Stimulated activated naive CD4-positive, alpha-beta T cell treated with Interleukin-2 at 50 U/mL for 16 hours (primary cell): ENCODE data around the gene GRK4.
"Not testable (repeated sequence)": the region's sequence is repeated elsewhere in the genome, so short reads cannot be mapped to it uniquely, and the experiment has no call there.

ENCODE experiments used
- DNase-seq: peaks from one replicate; lab custom pipeline; 2025; lab: John Stamatoyannopoulos, UW

Gene GRK4

GRCh38 chr4:3039706-3040366 lies 76.5 kb downstream of the GRK4 start:
- no peak for DNase-seq

- DNase-seq, result no peak
Observed at GRCh38 chr4:3040452-3041191, 77.3 kb downstream of the GRK4 start.

GRCh38 chr4:3041192-3042142 lies 78.1 kb downstream of the GRK4 start:
- no peak for DNase-seq

- no peak for DNase-seq
Observed at GRCh38 chr4:3042226-3042625, 78.9 kb downstream of the GRK4 start.

- no peak for DNase-seq
Observed at GRCh38 chr4:3043282-3044020, 80.1 kb downstream of the GRK4 start.

- DNase-seq, result peak; percentile 50
Observed at GRCh38 chr4:3044870-3045819, 81.8 kb downstream of the GRK4 start.

GRCh38 chr4:3046162-3046561 lies 82.8 kb downstream of the GRK4 start:
- no peak for DNase-seq

GRCh38 chr4:3046623-3047022 lies 83.3 kb downstream of the GRK4 start:
- no peak for DNase-seq

GRCh38 chr4:3047464-3048286 lies 84.3 kb downstream of the GRK4 start:
- peak; percentile 66 for DNase-seq

- not testable (repeated sequence) for DNase-seq
Observed at GRCh38 chr4:3051141-3051897, 87.9 kb downstream of the GRK4 start.

GRCh38 chr4:3054169-3054759 lies 90.9 kb downstream of the GRK4 start:
- no peak for DNase-seq

- no peak for DNase-seq
Observed at GRCh38 chr4:3059943-3060342, 96.6 kb downstream of the GRK4 start.

- DNase-seq, result no peak
Observed at GRCh38 chr4:3060946-3061345, 97.6 kb downstream of the GRK4 start.

- DNase-seq, result no peak
Observed at GRCh38 chr4:3062471-3062870, 99.1 kb downstream of the GRK4 start.

- DNase-seq, result no peak
Observed at GRCh38 chr4:3065551-3065950, 102.2 kb downstream of the GRK4 start.

- no peak for DNase-seq
Observed at GRCh38 chr4:3066836-3067400, 103.5 kb downstream of the GRK4 start.

- DNase-seq, result no peak
Observed at GRCh38 chr4:3067473-3068001, 104.2 kb downstream of the GRK4 start.

- DNase-seq, result no peak
Observed at GRCh38 chr4:3069661-3070199, 106.4 kb downstream of the GRK4 start.
